HepG2 (cell line): Measurements from ENCODE around the gene CPT1A. TPM values are rescaled to one million over a fixed set of nuclear protein-coding genes. Genes with fewer than 3 reads are reported as not detected.

ENCODE experiments used
- ARID5B ChIP-seq: IDR thresholded peaks from 2 replicates; pipeline ENCODE4 v1.4.0; 2020; ENCODE audit warnings: mild to moderate bottlenecking, missing genetic modification reagents
- KAT7 ChIP-seq: IDR thresholded peaks from 2 replicates; pipeline ENCODE4 v1.6.1; 2018; ENCODE audit warnings: borderline replicate concordance, missing compliant biosample characterization
- NFYC ChIP-seq: IDR thresholded peaks from 2 replicates; pipeline ENCODE4 v1.6.1; 2016; ENCODE audit warnings: missing genetic modification reagents, missing compliant biosample characterization
- NONO ChIP-seq, 2 experiments: fragments of 450-650 bp in 1 of 2; sonication (generic) in 1 of 2; formaldehyde crosslinking in 1 of 2; IDR thresholded peaks in 1 of 2; conservative IDR thresholded peaks in 1 of 2; 2 replicates each; pipeline versions ENCODE4 v1.6.1 to v1.8.0; 2017 to 2022; ENCODE audit warnings: mild to moderate bottlenecking in 1 of 2, missing genetic modification reagents in 1 of 2, moderate library complexity in 1 of 2
- NRL ChIP-seq: sonication (generic); formaldehyde crosslinking; IDR thresholded peaks from 2 replicates; pipeline ENCODE4 v1.5.0; 2020; ENCODE audit warnings: missing genetic modification reagents, mild to moderate bottlenecking, moderate library complexity, borderline replicate concordance
- PAX8 ChIP-seq: sonication (generic); formaldehyde crosslinking; IDR thresholded peaks from 2 replicates; pipeline ENCODE4 v1.8.0; 2022; ENCODE audit warnings: mild to moderate bottlenecking, missing genetic modification reagents, borderline replicate concordance
- TEAD3 ChIP-seq: optimal IDR thresholded peaks from 2 replicates; pipeline ENCODE3; 2016; ENCODE audit warnings: borderline replicate concordance
- U2AF2 ChIP-seq: fragments of 200-400 bp; formaldehyde crosslinking; IDR thresholded peaks from 2 replicates; pipeline ENCODE4 v1.6.1; 2017; ENCODE audit warnings: low read depth, mild to moderate bottlenecking, low read length
- ZBTB2 ChIP-seq: sonication (generic); formaldehyde crosslinking; IDR thresholded peaks from 2 replicates; pipeline ENCODE4 v1.8.0; 2022; ENCODE audit warnings: low read depth, missing genetic modification reagents
- ZKSCAN8 ChIP-seq: IDR thresholded peaks from 2 replicates; pipeline ENCODE4 v1.6.1; 2016; ENCODE audit warnings: borderline replicate concordance, missing genetic modification reagents, missing compliant biosample characterization
- ZNF292 ChIP-seq: sonication (generic); formaldehyde crosslinking; IDR thresholded peaks from 2 replicates; pipeline ENCODE4 v1.8.1; 2022; ENCODE audit warnings: mild to moderate bottlenecking, low read depth, missing genetic modification reagents, borderline replicate concordance
- ZNF609 ChIP-seq: sonication (generic); formaldehyde crosslinking; IDR thresholded peaks from 2 replicates; pipeline ENCODE4 v1.4.0; 2020; ENCODE audit warnings: mild to moderate bottlenecking, missing genetic modification reagents, borderline replicate concordance
- ZNF770 ChIP-seq: sonication (generic); formaldehyde crosslinking; IDR thresholded peaks from 2 replicates; pipeline ENCODE4 v1.5.0; 2020; ENCODE audit warnings: mild to moderate bottlenecking, missing genetic modification reagents
- ZNF878 ChIP-seq: sonication (generic); formaldehyde crosslinking; IDR thresholded peaks from 2 replicates; pipeline ENCODE4 v1.8.1; 2023; ENCODE audit warnings: mild to moderate bottlenecking, missing genetic modification reagents, moderate library complexity
- ZNF891 ChIP-seq: sonication (generic); formaldehyde crosslinking; IDR thresholded peaks from 2 replicates; pipeline ENCODE4 v1.5.0; 2020; ENCODE audit warnings: mild to moderate bottlenecking, missing genetic modification reagents
- polyA plus RNA-seq, 8 experiments: library from polyadenylated mRNA; depleted of rRNA in 3 of 8; stranded (reverse) in 7 of 8; unstranded in 1 of 8; fragments of >200 nt; fragmentation: Illumina TruSeq in 4 of 8; extraction: Trizol in 4 of 8; gene quantifications; 2 replicates each; pipeline versions ENCODE4 v1.2.1 to v1.2.3, GENCODE V29; 2011 to 2016; ENCODE audit warnings: low read depth in 4 of 8, missing spikeins in 1 of 8, mixed read lengths in 1 of 8; ENCODE audit not compliant: insufficient read depth in 1 of 8
- total RNA-seq, 5 experiments: library from RNA; depleted of rRNA; stranded (reverse); fragments of >200 nt; fragmentation: Illumina TruSeq; extraction: Trizol; gene quantifications; 2 replicates each; pipeline ENCODE4 v1.2.3, GENCODE V29; 2016; ENCODE audit warnings: low read depth in 1 of 5

The CPT1A gene
- total and polyA plus RNA-seq, 2 of the 13 experiments (the other 11 are each of a cell fraction or from before 2014, with no cell fraction given), result 7.0 to 7.1 TPM

- 0 out of 2 replicates have a peak, but pooled peaks have one; percentile 54 for TF ChIP-seq ZNF609
- TF ChIP-seq ZNF292 (CRISPR knock-in tag), result peak; percentile 79; the same call in 1 of the 2 replicates
- TF ChIP-seq ZBTB2 (CRISPR knock-in tag), result peak; percentile 61; the same call in 1 of the 2 replicates
- TF ChIP-seq NFYC, result peak; percentile 20; the same call in 1 of the 2 replicates
- 0 out of 2 replicates have a peak, but pooled peaks have one; percentile 47 for TF ChIP-seq ZNF878
- TF ChIP-seq KAT7 (CRISPR knock-in tag), result no peak; the same call in 1 of the 2 replicates
- peak; percentile 14 for TF ChIP-seq TEAD3 (CRISPR knock-in tag)
- peak; percentile 81 for TF ChIP-seq NRL (CRISPR knock-in tag)
- TF ChIP-seq ZNF891 (CRISPR knock-in tag), result peak; percentile 22; the same call in 1 of the 2 replicates
- TF ChIP-seq ARID5B (CRISPR knock-in tag), result peak; percentile 75
- no peak for TF ChIP-seq U2AF2
- no peak for TF ChIP-seq NONO (IDR thresholded peaks at IDR 0.05)
- TF ChIP-seq NONO (CRISPR knock-in tag; conservative IDR thresholded peaks at IDR 0.05), result peak; percentile 59; the same call in 1 of the 2 replicates
- no peak for TF ChIP-seq ZNF770 (CRISPR knock-in tag)
- TF ChIP-seq PAX8 (CRISPR knock-in tag), result no peak
- peak; percentile 29; the same call in 1 of the 2 replicates for TF ChIP-seq ZKSCAN8
Observed at GRCh38 chr11:68839054-68839865, 2.5 kb downstream of the CPT1A start (continued).
